K562 (cell line): ENCODE results near the gene PLA2G3. TPM values are rescaled to one million over a fixed set of nuclear protein-coding genes. Genes with fewer than 3 reads are reported as not detected.

Source experiments
- ATAC-seq: fragments of 200-7000 bp; cut with Tn5 transposase; 3 replicates; pipeline ENCODE4 v1.9.1; 2020; ENCODE audit warnings: moderate library complexity
- BruUV-seq: library from RNA; stranded (reverse); fragments of 400-500 nt; replicated peaks from 2 replicates; lab custom pipeline; 2021; lab: Mats Ljungman, UMichigan
- CTCF ChIA-PET: fragments of 300-600 bp; formaldehyde crosslinking; extraction: SDS; loops from one replicate; lab custom pipeline; 2021; ENCODE audit warnings: low intra/inter-chr PET ratio; lab: Yijun Ruan, JAX
- POLR2A ChIA-PET: fragments of 300-600, 350-650 bp; sonication (Branson Sonifier 250); formaldehyde crosslinking; extraction: SDS; loops from one replicate; lab custom pipeline; 2021; ENCODE audit warnings: antibody characterized with exemption, inconsistent platforms; lab: Yijun Ruan, JAX
- DNase-seq, 4 experiments: peaks; one replicate each; pipeline versions ENCODE4 v3.0.0 to v3.0.0-alpha.2; 2011 to 2018; ENCODE audit warnings: low spot score in 3 of 4, mixed read lengths in 3 of 4; ENCODE audit errors: extremely low read depth in 1 of 4
- FAIRE-seq: peaks from 2 replicates; lab custom pipeline; 2011; peaks lifted over from hg19 to GRCh38; lab: Jason Lieb, UNC
- H2AFZ ChIP-seq: 2 replicates; pipeline ENCODE4 v1.6.0; 2011; ENCODE audit warnings: low read depth, low read length, control low read depth, inconsistent platforms
- H3K27ac ChIP-seq: fragments of 200-600 bp; 3 replicates; pipeline ENCODE4 v1.8.0; 2011; ENCODE audit warnings: low read depth, mild to moderate bottlenecking, control low read depth, inconsistent platforms, low read length, moderate library complexity, mixed read lengths; ENCODE audit errors: extremely low read depth
- H3K27me3 ChIP-seq, 2 experiments: fragments of 300-600 bp in 1 of 2; 2 replicates in 1 of 2; 3 replicates in 1 of 2; pipeline versions ENCODE4 v1.6.0 to v1.8.0; 2011; ENCODE audit warnings: inconsistent platforms in 2 of 2, low read length in 2 of 2, mild to moderate bottlenecking in 1 of 2, mixed read lengths in 1 of 2, moderate library complexity in 1 of 2; ENCODE audit not compliant: control insufficient read depth in 2 of 2, insufficient read depth in 2 of 2
- H3K36me3 ChIP-seq: fragments of 300-600 bp; 3 replicates; pipeline ENCODE4 v1.8.0; 2011; ENCODE audit warnings: mild to moderate bottlenecking, low read length, inconsistent platforms; ENCODE audit not compliant: control insufficient read depth, insufficient read depth
- H3K4me1 ChIP-seq, 2 experiments: fragments of 200-600 bp in 1 of 2; replicated peaks in 1 of 2; 2 replicates in 1 of 2; 3 replicates in 1 of 2; pipeline versions ENCODE4 v1.5.1 to v1.8.0; 2011; ENCODE audit warnings: inconsistent platforms in 2 of 2, low read length in 2 of 2, mild to moderate bottlenecking in 1 of 2, mixed read lengths in 1 of 2, moderate library complexity in 1 of 2; ENCODE audit not compliant: control insufficient read depth in 2 of 2, insufficient read depth in 2 of 2
- H3K4me2 ChIP-seq: 2 replicates; pipeline ENCODE4 v1.6.1; 2011; ENCODE audit warnings: low read length, control low read depth, inconsistent platforms, mixed read lengths; ENCODE audit not compliant: insufficient read depth
- H3K4me3 ChIP-seq: fragments of 200-600 bp; sonication (generic), shearing (Covaris generic); 2 replicates; pipeline ENCODE4 v1.5.1; 2016; ENCODE audit warnings: control low read depth, inconsistent platforms
- H3K79me2 ChIP-seq: fragments of 200-600 bp; 3 replicates; pipeline ENCODE4 v1.8.0; 2011; ENCODE audit warnings: low read length, inconsistent platforms; ENCODE audit not compliant: control insufficient read depth, insufficient read depth
- H3K9ac ChIP-seq, 2 experiments: 2 replicates each; pipeline versions ENCODE4 v1.6.0 to v1.6.1; 2011; ENCODE audit warnings: low read depth in 2 of 2, low read length in 2 of 2, control low read depth in 1 of 2, inconsistent platforms in 1 of 2, mild to moderate bottlenecking in 1 of 2, mixed read lengths in 1 of 2; ENCODE audit not compliant: insufficient read depth in 1 of 2
- H3K9me1 ChIP-seq: one replicate; pipeline ENCODE4 v1.6.0; 2011; ENCODE audit warnings: inconsistent platforms, mild to moderate bottlenecking, low read length, moderate library complexity; ENCODE audit not compliant: control insufficient read depth, insufficient read depth
- H3K9me3 ChIP-seq: replicated peaks from 2 replicates; pipeline ENCODE4 v1.5.1; 2011; ENCODE audit warnings: low read depth, low read length, inconsistent platforms; ENCODE audit not compliant: control insufficient read depth, insufficient read depth
- H4K20me1 ChIP-seq: replicated peaks from 2 replicates; pipeline ENCODE4 v1.6.1; 2011; ENCODE audit warnings: low read length, inconsistent platforms, mixed read lengths; ENCODE audit not compliant: control insufficient read depth, insufficient read depth
- CEBPG ChIP-seq, 3 experiments: fragments of 200-800 bp in 1 of 3; sonication (Bioruptor generic) in 1 of 3; sonication (generic) in 1 of 3; formaldehyde crosslinking in 1 of 3; IDR thresholded peaks in 2 of 3; conservative IDR thresholded peaks in 1 of 3; 2 replicates each; pipeline versions ENCODE4 v1.6.1 to v1.8.0; 2016 to 2022; ENCODE audit warnings: missing compliant biosample characterization in 2 of 3, missing genetic modification characterization in 2 of 3, mild to moderate bottlenecking in 1 of 3, missing genetic modification reagents in 1 of 3
- ETV1 ChIP-seq: fragments of 450-650 bp; conservative IDR thresholded peaks from 2 replicates; pipeline ENCODE4 v1.6.1; 2016; ENCODE audit warnings: missing genetic modification characterization, control low read depth, low read depth, missing compliant biosample characterization
- L3MBTL2 ChIP-seq: fragments of 450-650 bp; IDR thresholded peaks from 2 replicates; pipeline ENCODE4 v1.6.1; 2016; ENCODE audit warnings: mild to moderate bottlenecking, moderate library complexity
- MBD1 ChIP-seq: fragments of 250-450 bp; sonication (Bioruptor Pico); IDR thresholded peaks from 2 replicates; pipeline ENCODE4 v1.8.0; 2022; ENCODE audit warnings: inconsistent platforms
- NR1H2 ChIP-seq: sonication (generic); formaldehyde crosslinking; IDR thresholded peaks from 2 replicates; pipeline ENCODE4 v1.4.0; 2020; ENCODE audit warnings: mild to moderate bottlenecking, missing genetic modification reagents
- POLR2H ChIP-seq: IDR thresholded peaks from 2 replicates; pipeline ENCODE4 v1.6.1; 2016; ENCODE audit warnings: missing genetic modification characterization, low read depth, mild to moderate bottlenecking, control low read depth, missing compliant biosample characterization, moderate library complexity
- ZNF407 ChIP-seq: fragments of 450-650 bp; IDR thresholded peaks from 2 replicates; pipeline ENCODE4 v1.6.1; 2016; ENCODE audit warnings: low read depth
- WGBS: fragments of 100-300 bp; shearing (Covaris generic); methylation state at CpG from one replicate; pipeline ENCODE4 v1.1.6; 2016; ENCODE audit warnings: low coverage, mixed read lengths; ENCODE audit not compliant: insufficient coverage; ENCODE audit errors: missing lambda C conversion rate; 5-methylcytosine and 5-hydroxymethylcytosine counted together
- in situ Hi-C: fragments of 300-500 bp; cut with MboI; formaldehyde crosslinking; loops from 4 replicates; pipeline ENCODE4 v1.15.0; 2018; ENCODE audit warnings: inconsistent platforms, mixed read lengths
- intact Hi-C: fragments of 100-400 bp; cut with micrococcal nuclease; formaldehyde crosslinking; loops from 2 replicates; pipeline ENCODE4 v1.14.2; 2022
- polyA plus RNA-seq, 8 experiments: library from polyadenylated mRNA; depleted of rRNA in 4 of 8; stranded (reverse) in 5 of 8; unstranded in 3 of 8; fragments of >200 nt; fragmentation: Nextera tagmentation in 2 of 8; fragmentation: Illumina TruSeq in 1 of 8; extraction: Ambion mirVana in 2 of 8; extraction: Trizol in 1 of 8; gene quantifications; 2 replicates each; pipeline versions ENCODE4 v1.2.1 to v1.2.3, GENCODE V29; 2011 to 2014; ENCODE audit warnings: inconsistent platforms in 1 of 8, missing spikeins in 1 of 8
- total RNA-seq, 7 experiments: library from RNA; depleted of rRNA in 6 of 7; stranded (reverse); fragments of >200 nt in 6 of 7; fragmentation: Illumina TruSeq in 2 of 7; extraction: Trizol in 2 of 7; gene quantifications; 2 replicates each; pipeline versions ENCODE4 v1.2.1 to v1.2.3, GENCODE V29; 2011 to 2021; ENCODE audit warnings: low replicate concordance in 1 of 7

The PLA2G3 gene
- total and polyA plus RNA-seq, 9 of the 15 experiments (the other 6 are each of a cell fraction or from before 2014, with no cell fraction given) = 0.18 to 1.4 (median 0.64) TPM

GRCh38 chr22:31185056-31185455, 44.7 kb upstream of the PLA2G3 start:
- WGBS = 53% methylated on average over 5 of the region's 5 CpGs
- ATAC-seq (peak; percentile 64; the same call in 2 of the 3 replicates), FAIRE-seq (no peak), DNase-seq (no peak)
- peaks cover 7% of the 10 kb centered on the region; the same call in 1 of the 3 replicates for H3K36me3 ChIP-seq
- H3K4me1 ChIP-seq = peaks cover 0 to 3% of the 10 kb centered on the region in 2 experiments; a peak in 3 of 5 replicates
- TF ChIP-seq MBD1 = no peak
- 0 out of 2 replicates have a peak, but pooled peaks have one; percentile 14 for TF ChIP-seq CEBPG (CRISPR knock-in tag; IDR thresholded peaks at IDR 0.05)
- peak in 1 of 2 experiments; percentile 82; a peak in 2 of 4 replicates for TF ChIP-seq CEBPG (tag; conservative IDR thresholded peaks at IDR 0.05 in 1 of 2, IDR thresholded peaks at IDR 0.05 in 1 of 2)
- 0 out of 2 replicates have a peak, but pooled peaks have one; percentile 29 for TF ChIP-seq POLR2H (tag)
- no peak for TF ChIP-seq ETV1 (tag)
- peak; percentile 41; the same call in 1 of the 2 replicates for TF ChIP-seq L3MBTL2
- TF ChIP-seq ZNF407 = no peak
- no peak for TF ChIP-seq NR1H2 (CRISPR knock-in tag)
- no peaks in the 10 kb centered on the region for H4K20me1 ChIP-seq
- ChIA-PET CTCF (no interaction called here), POLR2A (interaction anchor here (0.9 kb wide), 1 partner anchor 16 kb away, joined by 3 read pairs; no protein-coding TSS in a partner anchor)
- no peaks in the 10 kb centered on the region for H3K9me3 ChIP-seq
- H3K79me2 ChIP-seq = no peaks in the 10 kb centered on the region
- H3K27ac ChIP-seq = no peak overlapping the region; the same call in 2 of the 3 replicates
- BruUV-seq = no TSS peak
- H3K4me2 ChIP-seq = no peak overlapping the region
- no peaks in the 10 kb centered on the region for H3K27me3 ChIP-seq
- no peak overlapping the region for H2AFZ ChIP-seq
- no peak overlapping the region for H3K9ac ChIP-seq
- H3K4me3 ChIP-seq = no peak overlapping the region
- in situ Hi-C loops (no loop called here), intact Hi-C loops (no loop called here)
- no peaks in the 10 kb centered on the region for H3K9me1 ChIP-seq
